Breast epithelium (tissue), 3 donors: ENCODE results near the gene RNFT1.
"Not testable (repeated sequence)": the region's sequence is repeated elsewhere in the genome, so short reads cannot be mapped to it uniquely, and the experiment has no call there.

Experiments
- POLR2AphosphoS5 ChIP-seq, 3 donors: sonication (generic); formaldehyde crosslinking; IDR thresholded peaks; one replicate each; pipeline ENCODE4 v1.6.1; 2017; ENCODE audit warnings: antibody characterized with exemption in 3 of 3
- TF ChIP-seq, protein P1 (sequence below), 3 donors: fragments of 450-650 bp; IDR thresholded peaks; one replicate each; pipeline ENCODE4 v1.5.1; 2016 to 2017; ENCODE audit warnings: antibody characterized with exemption in 3 of 3, mild to moderate bottlenecking in 3 of 3, moderate library complexity in 3 of 3

DNA sequence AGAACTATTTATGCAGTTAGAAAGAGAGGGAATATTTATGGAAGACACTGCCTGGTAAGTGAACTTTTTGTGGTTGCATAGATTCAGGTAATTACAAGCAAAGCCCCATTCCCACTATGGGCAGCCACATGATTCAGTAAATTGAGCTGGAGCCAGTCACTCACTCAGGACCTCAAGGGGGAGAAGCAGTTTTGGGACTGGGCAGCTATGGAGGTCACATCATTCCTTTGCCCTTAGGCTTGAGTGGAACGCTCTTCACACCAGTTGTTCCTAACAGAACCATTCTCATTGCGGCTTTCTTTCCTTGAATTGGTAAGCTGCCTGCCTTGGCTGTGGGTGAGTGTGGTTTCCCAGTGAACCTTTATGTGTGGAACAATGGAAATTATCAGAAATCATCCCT is 34.4 kb downstream of the RNFT1 start:
- TF ChIP-seq, protein P1, sequence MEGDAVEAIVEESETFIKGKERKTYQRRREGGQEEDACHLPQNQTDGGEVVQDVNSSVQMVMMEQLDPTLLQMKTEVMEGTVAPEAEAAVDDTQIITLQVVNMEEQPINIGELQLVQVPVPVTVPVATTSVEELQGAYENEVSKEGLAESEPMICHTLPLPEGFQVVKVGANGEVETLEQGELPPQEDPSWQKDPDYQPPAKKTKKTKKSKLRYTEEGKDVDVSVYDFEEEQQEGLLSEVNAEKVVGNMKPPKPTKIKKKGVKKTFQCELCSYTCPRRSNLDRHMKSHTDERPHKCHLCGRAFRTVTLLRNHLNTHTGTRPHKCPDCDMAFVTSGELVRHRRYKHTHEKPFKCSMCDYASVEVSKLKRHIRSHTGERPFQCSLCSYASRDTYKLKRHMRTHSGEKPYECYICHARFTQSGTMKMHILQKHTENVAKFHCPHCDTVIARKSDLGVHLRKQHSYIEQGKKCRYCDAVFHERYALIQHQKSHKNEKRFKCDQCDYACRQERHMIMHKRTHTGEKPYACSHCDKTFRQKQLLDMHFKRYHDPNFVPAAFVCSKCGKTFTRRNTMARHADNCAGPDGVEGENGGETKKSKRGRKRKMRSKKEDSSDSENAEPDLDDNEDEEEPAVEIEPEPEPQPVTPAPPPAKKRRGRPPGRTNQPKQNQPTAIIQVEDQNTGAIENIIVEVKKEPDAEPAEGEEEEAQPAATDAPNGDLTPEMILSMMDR (IDR thresholded peaks at IDR 0.05): not testable (repeated sequence)
- TF ChIP-seq POLR2AphosphoS5 (IDR thresholded peaks at IDR 0.05): not testable (repeated sequence)
